Nucleus accumbens (tissue), 56 donors: Measurements from ENCODE around the gene VPS39.
"Not testable (repeated sequence)": the region's sequence is repeated elsewhere in the genome, so short reads cannot be mapped to it uniquely, and the experiment has no call there.

Source experiments
- DNase-seq, 56 donors: peaks; one replicate each; lab custom pipeline; 2025; lab: John Stamatoyannopoulos, UW

VPS39 gene, protein sequence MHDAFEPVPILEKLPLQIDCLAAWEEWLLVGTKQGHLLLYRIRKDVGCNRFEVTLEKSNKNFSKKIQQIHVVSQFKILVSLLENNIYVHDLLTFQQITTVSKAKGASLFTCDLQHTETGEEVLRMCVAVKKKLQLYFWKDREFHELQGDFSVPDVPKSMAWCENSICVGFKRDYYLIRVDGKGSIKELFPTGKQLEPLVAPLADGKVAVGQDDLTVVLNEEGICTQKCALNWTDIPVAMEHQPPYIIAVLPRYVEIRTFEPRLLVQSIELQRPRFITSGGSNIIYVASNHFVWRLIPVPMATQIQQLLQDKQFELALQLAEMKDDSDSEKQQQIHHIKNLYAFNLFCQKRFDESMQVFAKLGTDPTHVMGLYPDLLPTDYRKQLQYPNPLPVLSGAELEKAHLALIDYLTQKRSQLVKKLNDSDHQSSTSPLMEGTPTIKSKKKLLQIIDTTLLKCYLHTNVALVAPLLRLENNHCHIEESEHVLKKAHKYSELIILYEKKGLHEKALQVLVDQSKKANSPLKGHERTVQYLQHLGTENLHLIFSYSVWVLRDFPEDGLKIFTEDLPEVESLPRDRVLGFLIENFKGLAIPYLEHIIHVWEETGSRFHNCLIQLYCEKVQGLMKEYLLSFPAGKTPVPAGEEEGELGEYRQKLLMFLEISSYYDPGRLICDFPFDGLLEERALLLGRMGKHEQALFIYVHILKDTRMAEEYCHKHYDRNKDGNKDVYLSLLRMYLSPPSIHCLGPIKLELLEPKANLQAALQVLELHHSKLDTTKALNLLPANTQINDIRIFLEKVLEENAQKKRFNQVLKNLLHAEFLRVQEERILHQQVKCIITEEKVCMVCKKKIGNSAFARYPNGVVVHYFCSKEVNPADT

DNA sequence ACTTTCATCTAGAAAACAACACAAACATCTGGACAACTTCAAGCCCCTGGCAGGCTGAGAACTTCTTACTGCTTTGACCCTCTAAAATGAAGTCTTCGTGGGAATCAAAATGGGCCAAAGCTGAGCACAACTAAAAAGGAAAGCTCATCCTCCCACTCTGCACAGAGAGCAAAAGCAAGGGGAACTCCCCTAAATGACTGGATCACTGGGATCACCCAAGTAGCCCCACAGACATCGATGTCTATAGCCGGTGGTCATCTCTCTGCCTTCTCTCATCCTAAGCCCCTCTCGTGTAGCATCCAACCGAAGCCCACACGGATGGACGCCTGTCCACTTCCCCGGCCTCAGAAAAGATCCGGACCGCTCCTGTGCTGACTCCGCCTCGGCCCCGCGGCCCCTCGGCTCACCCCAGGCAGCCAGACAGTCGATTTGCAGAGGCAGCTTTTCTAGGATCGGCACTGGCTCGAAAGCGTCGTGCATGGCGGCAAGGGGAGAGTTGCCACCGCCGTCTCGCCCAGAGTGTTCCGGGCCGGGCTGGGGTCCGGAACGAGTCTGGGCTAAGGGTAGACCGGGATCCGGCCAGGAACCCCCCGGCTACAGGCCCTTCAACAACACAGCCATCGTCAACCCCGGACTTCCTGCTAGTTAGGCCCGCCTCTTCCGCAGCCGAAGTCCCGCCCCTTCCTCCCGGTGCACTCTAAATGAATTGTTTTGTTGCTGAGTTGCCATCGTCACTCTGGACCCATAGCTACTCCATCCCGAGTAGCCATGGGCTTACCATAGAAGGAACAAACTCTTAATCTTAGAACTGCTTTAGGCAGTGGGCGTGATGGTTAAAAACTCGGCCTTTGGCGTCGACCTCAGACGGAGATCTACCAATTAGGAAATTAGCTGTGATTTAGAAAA lies at the start of gene VPS39:
Gene VPS39 (minus strand): TSS at position 631 of the 906 bp plus-strand sequence. CDS start 151 bp downstream, at position 480.
- peak; percentile 21 to 91 (median 80) for DNase-seq

DNA sequence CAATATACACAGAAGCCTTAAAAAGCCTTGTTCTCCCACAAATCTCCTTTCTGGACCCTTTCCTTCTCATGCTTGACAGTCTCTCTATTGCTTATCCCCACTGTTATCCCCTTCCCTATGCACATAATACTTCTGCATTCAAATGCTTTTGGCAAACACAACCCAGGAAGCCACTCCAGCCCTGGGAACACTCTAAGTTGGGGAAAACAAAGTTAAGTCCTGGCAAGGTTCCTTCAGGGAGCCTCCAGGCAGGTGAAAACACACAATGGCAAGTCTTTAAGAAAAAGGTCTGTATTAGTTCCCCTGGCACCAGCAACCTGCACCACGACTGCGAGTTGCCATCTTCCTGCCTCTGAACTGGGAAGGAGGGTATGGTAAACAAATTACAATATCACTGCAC lies 45.2 kb upstream of the VPS39 start:
- no peak for DNase-seq

DNA sequence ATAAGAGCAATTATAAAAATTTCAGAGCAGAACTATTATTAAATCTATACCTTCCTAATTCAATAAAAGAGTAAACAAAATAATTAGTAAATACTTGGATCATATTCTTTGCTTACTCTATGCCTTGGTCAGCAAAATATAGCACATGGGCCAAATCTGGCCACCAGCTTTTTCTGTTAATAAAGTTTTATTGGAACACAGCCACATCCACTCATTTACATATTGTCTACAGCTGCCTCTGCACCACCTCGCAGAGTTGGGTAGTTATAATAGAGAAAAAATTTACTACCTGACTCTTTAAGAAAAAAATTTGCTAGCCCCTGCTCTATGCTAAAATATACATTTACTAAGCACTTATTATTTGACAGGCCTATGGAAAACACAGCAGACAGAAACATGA lies 32.7 kb upstream of the VPS39 start:
- DNase-seq: no peak

GRCh38 chr15:42239528-42240182 lies 31.6 kb upstream of the VPS39 start:
- no peak for DNase-seq

- DNase-seq: no peak
Measured at GRCh38 chr15:42233107-42233506, 25.0 kb upstream of the VPS39 start.

DNA sequence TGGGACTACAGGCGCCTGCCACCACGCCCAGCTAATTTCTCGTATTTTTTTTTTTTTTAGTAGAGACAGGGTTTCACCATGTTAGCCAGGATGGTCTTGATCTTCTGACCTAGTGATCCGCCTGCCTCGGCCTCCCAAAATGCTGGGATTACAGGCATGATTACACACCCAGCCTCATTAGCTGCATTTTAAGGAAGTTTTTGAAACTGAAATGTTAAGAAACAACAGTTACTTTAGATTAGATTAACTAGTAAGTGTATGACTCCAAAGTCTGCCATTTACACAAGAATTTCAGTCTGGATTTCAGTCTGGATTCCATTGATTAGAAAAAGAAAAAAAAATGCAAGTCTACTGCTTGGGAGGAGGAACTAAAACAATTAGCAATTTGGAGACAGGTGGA lies 24.5 kb upstream of the VPS39 start:
- no peak for DNase-seq

GRCh38 chr15:42231088-42231487 lies 23.0 kb upstream of the VPS39 start:
- no peak for DNase-seq

DNA sequence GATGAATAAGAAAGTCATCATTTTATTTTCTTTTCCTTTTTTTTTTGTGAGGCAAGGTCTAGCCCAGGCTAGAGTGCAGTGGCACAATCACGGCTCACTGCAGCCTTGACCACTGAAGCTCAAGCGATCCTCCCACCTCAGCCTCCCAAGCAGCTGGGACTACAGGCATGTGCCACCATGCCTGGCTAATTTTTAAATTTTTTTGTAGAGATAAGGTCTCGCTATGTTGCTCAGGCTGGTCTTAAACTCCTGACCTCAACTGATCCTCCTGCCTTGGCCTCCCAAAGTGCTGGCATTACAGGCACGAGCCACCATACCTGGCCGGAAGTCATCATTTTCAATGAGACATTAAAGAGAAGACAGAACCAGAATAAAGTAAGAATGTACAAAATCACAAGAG lies 20.9 kb upstream of the VPS39 start:
- DNase-seq: not testable (repeated sequence)

DNA sequence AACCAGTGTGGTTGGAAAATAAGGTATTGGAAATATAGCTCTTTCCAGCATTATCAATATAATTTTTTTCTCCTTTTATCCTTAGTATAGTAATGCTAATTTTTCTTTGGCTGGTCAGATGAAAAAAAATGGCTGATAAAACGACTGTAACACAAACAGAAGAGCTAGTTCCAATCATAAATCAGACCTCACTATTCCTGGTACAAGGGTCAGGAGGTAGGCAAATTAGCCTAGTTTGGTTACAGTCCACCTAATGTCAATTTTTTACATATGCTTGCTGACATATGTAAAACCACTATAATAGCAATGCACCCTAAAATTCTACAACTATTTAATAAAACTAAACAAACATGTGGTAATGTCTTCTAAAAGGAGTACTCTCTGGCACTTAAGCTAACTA lies 19.9 kb upstream of the VPS39 start:
- DNase-seq: no peak

GRCh38 chr15:42226648-42227047 lies 18.5 kb upstream of the VPS39 start:
- DNase-seq: peak in 40 of 56 donors; percentile 0 to 58 (median 14)

- DNase-seq: no peak
Measured at GRCh38 chr15:42220216-42220615, 12.1 kb upstream of the VPS39 start.

DNA sequence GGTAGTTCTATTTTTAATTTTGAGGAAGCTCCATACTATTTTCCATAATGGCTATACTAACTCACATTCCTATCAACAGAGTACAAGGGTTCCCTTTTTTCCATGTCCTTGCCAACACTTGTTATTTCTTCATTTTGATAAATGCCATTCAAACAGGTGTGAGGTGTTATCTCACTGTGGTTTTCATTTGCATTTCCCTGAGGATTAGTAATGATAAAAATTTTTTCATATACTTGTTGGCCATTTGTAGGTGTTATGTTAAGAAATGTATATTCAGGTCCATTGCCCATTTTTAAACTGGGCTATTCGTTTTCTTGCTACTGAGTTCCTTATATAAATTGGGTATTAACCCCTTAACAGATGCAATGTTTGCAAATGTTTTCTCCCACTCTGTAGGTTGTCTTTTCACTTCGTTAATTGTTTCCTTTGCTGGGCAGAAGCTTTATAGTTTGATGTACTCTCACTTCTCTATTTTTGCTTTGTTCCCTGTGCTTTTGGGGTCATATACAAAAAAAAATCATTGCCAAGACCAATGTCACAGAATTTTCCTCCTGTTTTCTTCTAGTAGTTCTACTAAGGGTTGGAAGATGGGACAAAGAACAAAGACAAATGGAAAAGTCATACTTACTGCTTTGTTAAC lies 11.0 kb upstream of the VPS39 start:
- DNase-seq: no peak

- DNase-seq: no peak
Measured at GRCh38 chr15:42217568-42217967, 9.5 kb upstream of the VPS39 start.

GRCh38 chr15:42215913-42216829 lies 8.1 kb upstream of the VPS39 start:
- no peak for DNase-seq

- no peak for DNase-seq
Measured at GRCh38 chr15:42214600-42214999, 6.5 kb upstream of the VPS39 start.

DNA sequence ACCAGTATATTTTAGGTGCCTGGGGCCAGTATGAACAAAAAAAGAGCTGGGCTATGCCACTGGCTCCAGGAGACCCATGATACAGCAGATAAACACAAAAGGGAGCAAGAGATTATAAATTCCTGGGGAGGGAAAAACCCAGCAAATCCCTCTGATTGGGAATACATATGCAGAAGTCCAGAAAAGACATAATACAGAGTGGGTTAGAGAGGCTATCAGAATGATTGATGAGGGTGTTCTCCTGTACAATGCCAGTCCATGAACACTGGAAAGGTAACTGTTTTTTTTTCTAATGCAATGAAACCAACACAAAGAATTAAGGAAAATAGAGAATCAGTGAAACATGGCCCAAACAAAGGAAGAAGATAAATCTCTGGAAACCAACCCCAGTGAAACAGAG lies 5.4 kb upstream of the VPS39 start:
- DNase-seq: no peak

DNA sequence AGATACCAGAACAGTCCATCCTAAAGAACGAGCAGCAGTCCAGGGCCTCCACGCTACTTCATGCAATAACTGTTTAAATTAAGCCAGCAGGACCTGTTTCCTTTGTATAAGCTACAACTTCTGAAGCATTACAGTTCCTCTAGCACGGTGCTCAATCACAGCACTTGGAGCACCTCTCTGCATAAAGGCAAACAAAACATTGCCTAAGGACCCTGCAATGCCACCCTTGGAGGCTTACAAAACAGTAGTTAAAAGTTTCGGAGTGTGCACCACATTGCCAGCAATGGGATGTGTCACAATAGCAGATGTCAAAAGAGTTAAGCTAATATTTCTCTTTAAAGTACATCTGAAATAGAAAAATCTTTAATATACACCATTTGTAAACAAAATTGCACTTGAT lies 2.6 kb upstream of the VPS39 start:
- no peak for DNase-seq

- no peak for DNase-seq
Measured at GRCh38 chr15:42206406-42206805, 1.7 kb downstream of the VPS39 start.
